GM12892 (cell line): ENCODE results near the gene ANKS1B.

ENCODE experiments used
- POLR2A ChIP-seq: IDR thresholded peaks from 2 replicates; pipeline ENCODE4 v1.6.1; 2011; ENCODE audit warnings: low read depth, low read length, control low read depth
- POLR2AphosphoS5 ChIP-seq: IDR thresholded peaks from 2 replicates; pipeline ENCODE4 v1.6.1; 2011; ENCODE audit warnings: low read depth, low read length, control low read depth

DNA sequence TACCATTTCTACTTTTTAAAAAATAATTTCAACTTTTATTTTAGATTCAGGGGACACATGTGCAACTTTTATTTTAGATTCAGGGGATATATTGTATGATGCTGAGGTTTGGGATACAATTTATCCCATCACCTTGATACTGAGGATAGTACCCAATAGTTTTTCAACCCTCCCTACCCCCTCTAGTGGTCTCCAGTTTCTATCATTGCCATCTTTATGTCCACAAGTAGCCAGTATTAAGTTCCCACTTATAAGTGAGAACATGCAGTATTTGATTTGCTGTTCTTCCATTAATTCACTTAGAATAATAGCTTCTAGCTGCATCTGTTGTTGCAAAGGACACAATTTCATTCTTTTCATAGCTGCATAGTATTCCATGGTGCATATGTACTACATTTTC, 162.5 kb downstream of the ANKS1B start:
- no peak for TF ChIP-seq POLR2AphosphoS5
- no peak for TF ChIP-seq POLR2A
